Heart left ventricle (tissue), 16 donors: ENCODE data around the gene DDX46. TPM values are rescaled to one million over a fixed set of nuclear protein-coding genes. Genes with fewer than 3 reads are reported as not detected.

Source experiments
- ATAC-seq, 4 donors: fragments of 200-7000 bp; cut with Tn5 transposase; one replicate each; pipeline ENCODE4 v1.9.1; 2020 to 2022; ENCODE audit warnings: moderate library complexity in 4 of 4, mild to moderate bottlenecking in 3 of 4, moderate number of reproducible peaks in 1 of 4
- DNase-seq, 5 donors: peaks; one replicate each; pipeline ENCODE4 v3.0.0-alpha.2; 2020
- H3K27ac ChIP-seq, 12 donors: fragments of 200-600 bp; sonication (generic) in 4 of 12; one replicate each; pipeline versions ENCODE4 v1.5.0 to v1.8.0; 2016 to 2022; ENCODE audit warnings: mild to moderate bottlenecking in 2 of 12
- H3K27me3 ChIP-seq, 9 donors: fragments of 200-600 bp; sonication (generic) in 2 of 9; one replicate each; pipeline versions ENCODE4 v1.5.1 to v1.8.0; 2016 to 2022; ENCODE audit warnings: mild to moderate bottlenecking in 3 of 9
- H3K36me3 ChIP-seq, 9 donors: fragments of 200-600 bp; sonication (generic) in 2 of 9; one replicate each; pipeline versions ENCODE4 v1.5.0 to v1.8.0; 2018 to 2022; ENCODE audit warnings: mild to moderate bottlenecking in 2 of 9
- H3K4me1 ChIP-seq, 12 donors: fragments of 200-600 bp; sonication (generic) in 4 of 12; one replicate each; pipeline versions ENCODE4 v1.5.0 to v1.8.0; 2016 to 2022; ENCODE audit warnings: mild to moderate bottlenecking in 3 of 12
- H3K4me3 ChIP-seq, 12 donors: fragments of 200-600 bp; sonication (generic) in 4 of 12; one replicate each; pipeline versions ENCODE4 v1.5.0 to v1.8.0; 2017 to 2022; ENCODE audit warnings: mild to moderate bottlenecking in 9 of 12, moderate library complexity in 4 of 12
- H3K9me3 ChIP-seq, 12 donors: fragments of 200-600 bp; sonication (generic) in 4 of 12; one replicate each; pipeline versions ENCODE4 v1.5.0 to v1.8.0; 2016 to 2022; ENCODE audit warnings: mild to moderate bottlenecking in 1 of 12
- POLR2A ChIP-seq, 2 donors: fragments of 450-650 bp; IDR thresholded peaks; one replicate each; pipeline ENCODE4 v1.6.1; 2017; ENCODE audit warnings: antibody characterized with exemption in 2 of 2, mild to moderate bottlenecking in 2 of 2, moderate library complexity in 2 of 2
- WGBS, 4 donors: extraction: QIAGEN DNeasy Blood & Tissue Kit in 2 of 4; methylation state at CpG; one replicate each; pipeline versions ENCODE4 v1.1.5 to v1.1.7; 2013 to 2018; 5-methylcytosine and 5-hydroxymethylcytosine counted together
- intact Hi-C, 10 donors: fragments of 100-400 bp; cut with DNase I; formaldehyde crosslinking; loops; one replicate each; pipeline versions ENCODE4 v1.11.1 to v1.14.2; 2022
- polyA plus RNA-seq, 2 donors: library from polyadenylated mRNA; stranded (reverse); fragments of 200-250 nt; gene quantifications; one replicate each; pipeline ENCODE4 v1.2.3, GENCODE V29; 2013
- total RNA-seq, 9 donors: library from RNA; depleted of rRNA in 2 of 9; stranded (reverse); fragments of >200 nt in 2 of 9; fragmentation: NEBNext Ultra II Directional in 3 of 9; extraction: Animal tissue kit (Norgen Biotek cat#: 25700) in 3 of 9; gene quantifications; one replicate each; pipeline versions ENCODE4 v1.1.0 to v1.2.4, GENCODE V29; 2016 to 2023
- TF ChIP-seq, protein P1 (sequence below), 12 donors: fragments of 200-600 bp; sonication (generic) in 4 of 12; IDR thresholded peaks; one replicate each; pipeline versions ENCODE4 v1.5.0 to v1.8.0; 2018 to 2022; ENCODE audit warnings: antibody characterized with exemption in 12 of 12, mild to moderate bottlenecking in 5 of 12
- donor health status: ischemic (EF 13 %, LVEDD 7.1; RV severe dilation, severe dysfunction).
- donor health status: healthy with polysubstance abuse.
- donor health status: DM: no; HTN: yes; CAD: no.
- donor health status: DM: no; HTN: no; CAD: no.
- donor health status: ischemic (EF 25% LVEDD 6.9; RV normal size, moderate dysfunction).
- donor health status: ischemic (EF 25% LVEDD 5.7; RV mildly dilated, moderate dysfunction).
- donor health status: healthy.
- donor health status: DM: yes; HTN: yes; CAD: no.
- donor health status: ischemic (EF 35%, LVEDD 5.7; RV mildly dilated, moderate dysfunction).
- donor health status: nonischemic (EF 11% LVEDD 7.7; RV severe dilation, severe dysfunction).
- donor health status: DM: yes; HTN: yes; CAD: no.
- donor health status: PGD.
- donor health status: ischemic (EF 29% LVEDD 5.4; RV normal size, mild dysfunction).
- donor health status: nonischemic (EF 23%, LVEDD 6.1; RV moderate dilation, normal function).

DDX46 gene
- total and polyA plus RNA-seq, 11 donors, result 14.3 to 37.0 (median 28.8) TPM

DNA sequence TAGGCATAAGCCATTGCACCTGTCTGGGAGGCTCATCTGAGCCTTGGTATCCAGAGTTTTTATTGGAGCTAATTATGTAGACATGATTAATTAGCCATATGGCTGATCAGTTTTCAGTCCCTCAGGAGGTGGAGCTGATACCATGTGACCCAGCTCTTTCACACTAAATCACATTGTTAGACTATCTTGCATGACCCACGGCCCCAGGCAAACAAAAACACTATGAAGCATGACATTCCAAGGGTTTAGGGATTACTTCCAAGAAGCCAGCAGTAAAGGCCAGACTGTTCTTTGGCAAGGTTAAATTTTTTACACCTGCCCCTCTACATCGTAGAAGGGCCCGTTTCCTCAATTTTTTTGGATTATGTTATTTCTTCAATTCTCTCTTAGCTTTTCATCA, 82.2 kb downstream of the DDX46 start:
- Histone ChIP-seq H3K36me3 (peaks cover 0 to 50% (median 19%) of the 10 kb centered on the region in 9 donors), H3K4me1 (peaks cover 0 to 18% (median 9%) of the 10 kb centered on the region in 12 donors), H3K27ac (no peak overlapping the region), H3K4me3 (no peak overlapping the region), H3K9me3 (no peaks in the 10 kb centered on the region), H3K27me3 (no peaks in the 10 kb centered on the region)
- intact Hi-C loops, result loop anchor here in 4 of 10 donors (10.0 kb wide), 2 partner anchors 64 to 86 kb away; partner anchors contain the start of genes PCBD2 (in 3 of the 4) and DDX46 (in 1 of the 4)
- ATAC-seq (no peak), DNase-seq (no peak)
- WGBS, 4 donors, result 94 to 97% (median 95%) methylated on average over 3 of the region's 3 CpGs
- TF ChIP-seq POLR2A (IDR thresholded peaks at IDR 0.05), result no peak
- TF ChIP-seq, protein P1, sequence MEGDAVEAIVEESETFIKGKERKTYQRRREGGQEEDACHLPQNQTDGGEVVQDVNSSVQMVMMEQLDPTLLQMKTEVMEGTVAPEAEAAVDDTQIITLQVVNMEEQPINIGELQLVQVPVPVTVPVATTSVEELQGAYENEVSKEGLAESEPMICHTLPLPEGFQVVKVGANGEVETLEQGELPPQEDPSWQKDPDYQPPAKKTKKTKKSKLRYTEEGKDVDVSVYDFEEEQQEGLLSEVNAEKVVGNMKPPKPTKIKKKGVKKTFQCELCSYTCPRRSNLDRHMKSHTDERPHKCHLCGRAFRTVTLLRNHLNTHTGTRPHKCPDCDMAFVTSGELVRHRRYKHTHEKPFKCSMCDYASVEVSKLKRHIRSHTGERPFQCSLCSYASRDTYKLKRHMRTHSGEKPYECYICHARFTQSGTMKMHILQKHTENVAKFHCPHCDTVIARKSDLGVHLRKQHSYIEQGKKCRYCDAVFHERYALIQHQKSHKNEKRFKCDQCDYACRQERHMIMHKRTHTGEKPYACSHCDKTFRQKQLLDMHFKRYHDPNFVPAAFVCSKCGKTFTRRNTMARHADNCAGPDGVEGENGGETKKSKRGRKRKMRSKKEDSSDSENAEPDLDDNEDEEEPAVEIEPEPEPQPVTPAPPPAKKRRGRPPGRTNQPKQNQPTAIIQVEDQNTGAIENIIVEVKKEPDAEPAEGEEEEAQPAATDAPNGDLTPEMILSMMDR (IDR thresholded peaks at IDR 0.05), result no peak

DNA sequence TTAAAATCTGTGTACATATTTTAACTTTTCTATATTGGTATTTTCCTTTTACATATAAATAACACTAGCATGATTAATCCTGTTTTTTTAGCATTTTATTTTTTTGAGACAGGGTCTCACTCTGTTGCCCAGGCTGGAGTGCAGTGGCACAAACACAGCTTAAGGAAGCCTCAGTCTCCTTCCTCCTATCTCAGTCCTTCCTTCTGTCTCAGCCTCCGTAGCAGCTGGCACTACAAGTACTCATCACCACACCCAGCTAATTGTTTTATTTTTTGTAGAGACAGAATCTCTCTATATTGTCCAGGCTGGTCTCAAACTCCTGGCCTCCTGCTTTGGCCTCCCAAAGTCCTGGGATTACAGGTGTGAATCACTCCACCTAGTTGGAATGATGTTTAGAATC, 85.7 kb downstream of the DDX46 start:
- Histone ChIP-seq H3K27ac (peak overlapping the region in 1 of 12 donors; percentile 94), H3K9me3 (no peaks in the 10 kb centered on the region), H3K36me3 (peaks cover 0 to 28% (median 12%) of the 10 kb centered on the region in 9 donors), H3K27me3 (no peaks in the 10 kb centered on the region), H3K4me3 (no peak overlapping the region), H3K4me1 (peaks cover 6 to 30% (median 22%) of the 10 kb centered on the region in 12 donors)
- DNase-seq, result no peak
- ATAC-seq, result no peak
- WGBS, 4 donors, result 68 to 91% (median 73%) methylated on average over 1 of the region's 1 CpG
- TF ChIP-seq, protein P1 (IDR thresholded peaks at IDR 0.05), result no peak
- TF ChIP-seq POLR2A (IDR thresholded peaks at IDR 0.05), result no peak
- intact Hi-C loops, result loop anchor here in 5 of 10 donors (2.0 to 10.0 kb wide), 3 partner anchors 31 to 89 kb away; partner anchors contain the start of genes PCBD2 (in 3 of the 5), DDX46 (in 1 of the 5) and TXNDC15 (in 1 of the 5)

DNA sequence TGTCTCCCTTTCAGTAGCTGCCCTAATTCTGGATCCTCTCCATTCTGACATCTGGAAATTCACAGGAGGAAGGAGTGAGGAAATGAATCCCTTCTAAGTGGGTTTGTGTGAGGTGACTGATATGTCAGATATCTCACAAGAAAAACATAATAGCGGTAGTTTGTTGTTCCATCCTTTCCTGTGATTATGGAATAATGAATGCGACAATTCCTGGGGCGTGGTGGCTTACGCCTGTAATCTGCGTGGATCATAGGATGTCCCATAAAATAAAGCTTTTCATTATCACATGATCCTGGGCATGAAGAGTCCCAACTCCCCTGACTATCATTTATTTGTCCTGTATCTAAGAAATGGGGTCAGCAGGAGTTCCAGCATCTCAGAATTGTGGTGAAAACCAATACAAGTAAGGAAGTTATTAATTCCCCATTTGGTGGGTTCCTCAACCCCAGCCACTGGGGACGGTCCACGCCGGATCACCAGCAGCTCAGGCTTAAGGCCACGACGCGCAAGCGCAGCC, 86.8 kb downstream of the DDX46 start:
- peak overlapping the region; percentile 94 to 99 (median 97) for H3K27ac ChIP-seq
- intact Hi-C loops, result loop anchor here in 5 of 10 donors (2.0 to 10.0 kb wide), 3 partner anchors 29 to 91 kb away; partner anchors contain the start of genes PCBD2 (in 3 of the 5), DDX46 (in 1 of the 5) and TXNDC15 (in 1 of the 5)
- no peaks in the 10 kb centered on the region for H3K9me3 ChIP-seq
- no peaks in the 10 kb centered on the region for H3K27me3 ChIP-seq
- H3K4me1 ChIP-seq, result peaks cover 6 to 36% (median 22%) of the 10 kb centered on the region in 12 donors
- H3K36me3 ChIP-seq, result peaks cover 0 to 31% (median 11%) of the 10 kb centered on the region in 9 donors
- 12 to 17% (median 15%) methylated on average over 12 of the region's 12 CpGs for WGBS, 4 donors
- peak overlapping the region; percentile 68 to 99 (median 90) for H3K4me3 ChIP-seq
- DNase-seq, result no peak
- ATAC-seq, result peak in 3 of 4 donors; percentile 7 to 39 (median 7)
- TF ChIP-seq, protein P1 (IDR thresholded peaks at IDR 0.05), result no peak
- TF ChIP-seq POLR2A (IDR thresholded peaks at IDR 0.05), result no peak

DNA sequence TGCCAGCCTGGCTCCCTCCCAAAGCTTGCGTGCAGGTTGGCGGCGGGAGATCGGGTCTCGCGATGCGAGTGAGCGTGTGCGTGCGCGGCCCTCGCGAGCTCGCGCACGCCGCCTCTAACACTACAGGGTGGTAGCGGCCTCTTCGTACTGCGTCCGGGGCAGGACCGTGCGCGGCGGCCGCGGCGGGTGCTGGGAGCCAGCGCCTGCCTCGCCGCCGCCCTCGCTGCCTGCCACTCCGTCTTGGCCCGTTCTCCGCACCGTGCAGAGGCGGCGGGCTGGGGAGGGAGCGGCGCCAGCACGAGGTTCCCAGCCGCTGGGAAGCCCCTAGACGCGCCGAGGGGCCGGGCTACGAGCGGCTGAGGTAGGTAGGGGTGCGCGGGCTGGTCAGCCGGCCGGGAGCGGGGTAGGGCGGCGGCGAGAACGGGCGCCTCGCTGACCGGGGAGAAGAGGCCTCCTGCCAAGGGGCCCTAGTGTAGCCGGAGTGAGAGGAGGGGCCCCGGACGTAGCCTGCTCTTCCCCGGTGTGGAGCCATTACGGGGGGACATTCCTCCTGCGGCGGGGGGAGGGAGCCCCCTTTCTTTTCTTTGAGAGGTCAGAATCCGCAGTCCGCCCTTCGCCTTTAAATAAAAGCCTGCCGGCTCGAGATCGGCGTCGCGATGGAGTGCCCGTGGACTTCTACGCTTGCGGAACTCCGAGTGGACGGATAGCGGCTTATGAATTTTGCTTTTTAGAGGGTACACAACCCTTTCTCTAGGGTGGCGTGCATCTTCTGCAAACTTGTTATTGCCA, 87.5 kb downstream of the DDX46 start, which contains the start of gene C5orf24:
Gene C5orf24 (plus strand): TSS at position 117 of the 789 bp plus-strand sequence. CDS start 8,933 bp downstream, outside the sequence.
- DNase-seq (peak; percentile 94 to 97 (median 97)), ATAC-seq (peak; percentile 98 to 99 (median 98))
- intact Hi-C loops, result loop anchor here in 8 of 10 donors (1.0 to 10.0 kb wide), 6 partner anchors 28 to 91 kb away; partner anchors contain the start of genes PCBD2 (in 8 of the 8), TXNDC15 (in 2 of the 8) and DDX46 (in 1 of the 8)
- Histone ChIP-seq H3K36me3 (peaks cover 0 to 30% (median 8%) of the 10 kb centered on the region in 9 donors), H3K27ac (peak within 1 kb of the TSS; percentile 94 to 99 (median 97)), H3K9me3 (no peaks in the 10 kb centered on the region), H3K27me3 (no peaks in the 10 kb centered on the region), H3K4me3 (peak within 1 kb of the TSS; percentile 68 to 99 (median 90)), H3K4me1 (peaks cover 6 to 41% (median 27%) of the 10 kb centered on the region in 12 donors)
- TF ChIP-seq, protein P1 (IDR thresholded peaks at IDR 0.05), result peak in 1 of 12 donors; percentile 4
- TF ChIP-seq POLR2A (IDR thresholded peaks at IDR 0.05), result peak; percentile 84 to 98
- 0 to 1% (median 1%) methylated on average over 28 to 84 of the region's 84 CpGs for WGBS, 4 donors
